HG03432 (cell line): ENCODE data around the gene GPC5.
"Not testable (repeated sequence)": the region's sequence is repeated elsewhere in the genome, so short reads cannot be mapped to it uniquely, and the experiment has no call there.

ENCODE experiments used
- ATAC-seq: cut with Tn5 transposase; IDR thresholded peaks from one replicate; pipeline ENCODE4 v1.9.1; 2021; ENCODE audit warnings: mild to moderate bottlenecking, moderate library complexity; ENCODE audit not compliant: unreplicated experiment

GPC5 gene

DNA sequence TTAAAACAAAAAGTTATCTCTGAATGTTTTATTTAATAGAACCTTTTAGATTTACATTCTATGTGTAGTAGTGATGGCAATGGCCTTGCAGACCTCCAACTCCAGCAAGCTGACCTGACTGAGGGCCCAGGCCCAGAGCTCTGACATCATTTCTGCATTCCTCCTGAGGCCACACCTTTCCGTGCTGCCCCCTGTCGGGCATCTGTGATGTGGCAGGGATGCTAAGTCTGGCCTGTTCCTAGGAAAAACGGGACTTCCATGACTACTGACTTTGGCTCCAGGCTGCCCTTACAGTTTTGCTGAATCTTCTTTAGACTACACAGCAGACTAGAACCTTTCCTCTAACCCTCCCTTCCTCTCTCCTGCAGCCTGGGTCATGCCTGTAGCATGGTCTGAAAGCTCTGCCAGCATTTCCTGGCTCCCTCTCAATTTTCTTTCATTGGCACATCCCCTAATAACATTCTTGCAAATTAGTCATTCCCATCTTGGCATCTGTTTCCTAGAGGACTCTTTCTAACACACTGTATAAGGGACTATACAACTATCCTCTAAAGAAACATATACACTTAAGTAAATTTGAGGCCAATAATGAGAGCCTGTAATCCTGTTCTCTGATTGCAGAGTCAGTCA is 249.1 kb downstream of the GPC5 start:
- no peak for ATAC-seq

- ATAC-seq: no peak
Observed at GRCh38 chr13:91648012-91648411, 249.6 kb downstream of the GPC5 start.

- ATAC-seq: no peak
Observed at GRCh38 chr13:91649456-91649855, 251.0 kb downstream of the GPC5 start.

DNA sequence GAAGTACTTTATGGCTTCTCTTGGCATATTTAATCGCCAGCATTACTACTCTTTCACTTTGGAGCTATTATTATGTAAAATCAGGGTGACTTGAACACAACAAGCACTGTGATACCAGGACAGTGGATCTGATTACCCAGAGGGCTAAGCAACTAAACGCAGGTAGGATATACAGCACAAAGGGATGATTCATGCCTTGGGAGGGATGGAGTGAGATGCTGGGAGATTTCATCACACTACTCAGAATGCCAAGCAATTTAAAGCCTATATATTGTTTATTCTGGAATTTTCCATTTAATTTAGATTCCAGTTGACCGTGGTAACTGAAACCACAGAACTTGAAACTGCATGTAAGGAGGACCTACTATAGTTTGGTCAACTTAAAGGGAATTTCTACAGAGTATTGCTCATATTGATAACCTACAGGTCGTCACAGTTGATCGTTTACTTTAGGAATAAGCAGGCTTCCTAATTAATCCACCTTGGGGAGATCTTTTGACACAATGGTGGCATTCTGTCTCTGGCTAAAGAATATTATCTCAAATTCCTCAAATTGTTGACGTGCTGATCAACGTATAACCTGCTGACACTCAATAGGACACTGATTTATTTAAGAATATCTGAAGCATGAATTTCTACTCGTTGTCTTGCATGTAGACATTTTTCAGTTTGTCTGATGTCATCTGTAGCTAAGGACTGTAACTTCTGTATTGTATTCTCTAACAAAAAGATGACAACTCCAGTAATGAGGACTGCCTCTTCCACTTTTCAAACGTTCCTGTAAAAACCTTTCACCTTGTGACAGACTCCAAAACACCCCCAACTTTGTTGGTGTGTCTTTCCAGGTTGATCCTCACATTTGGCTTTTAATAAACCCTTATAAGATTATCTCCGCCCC is 254.2 kb downstream of the GPC5 start:
- ATAC-seq: no peak

- no peak for ATAC-seq
Observed at GRCh38 chr13:91655731-91656130, 257.3 kb downstream of the GPC5 start.

GRCh38 chr13:91657283-91657682 is 258.9 kb downstream of the GPC5 start:
- ATAC-seq: no peak

DNA sequence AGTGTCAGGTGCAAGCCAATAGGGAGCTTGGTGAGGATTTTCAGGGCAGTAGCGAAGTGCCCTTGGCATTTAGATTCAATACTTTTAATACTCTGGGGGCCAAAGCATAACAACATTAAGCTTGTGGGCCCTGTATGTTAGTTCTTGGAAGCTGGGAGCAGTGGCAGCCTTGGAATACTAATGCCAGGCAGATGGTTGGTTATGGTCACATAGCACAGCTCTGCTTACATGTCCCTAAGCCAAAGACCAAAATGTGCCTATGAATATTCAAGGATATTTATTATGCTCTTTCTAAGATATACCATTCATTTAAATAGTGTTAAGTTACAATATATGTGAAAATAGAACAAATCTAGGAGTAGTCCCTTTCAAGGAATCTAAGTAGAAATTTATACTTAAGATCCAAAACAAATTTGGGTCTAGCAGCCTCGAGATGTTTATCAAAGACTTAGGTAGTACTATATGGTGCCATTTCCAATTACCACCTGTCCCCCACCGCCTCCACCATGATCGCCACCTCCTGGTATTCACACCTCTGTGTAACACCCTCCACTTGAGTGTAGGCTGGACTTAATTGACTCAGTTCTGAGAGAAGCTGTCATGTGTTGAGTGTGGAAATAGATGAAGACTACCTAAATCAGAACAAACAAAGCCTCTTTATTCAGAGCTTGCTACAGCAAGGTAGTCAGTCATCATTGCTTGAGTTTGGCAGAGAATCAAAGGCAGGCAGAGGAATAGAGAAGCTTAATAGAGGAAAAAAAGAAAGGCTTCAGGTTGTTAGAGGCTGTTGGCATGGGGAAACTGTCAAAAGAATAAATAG is 261.0 kb downstream of the GPC5 start:
- peak; percentile 40 for ATAC-seq

- peak; percentile 41 for ATAC-seq
Observed at GRCh38 chr13:91660076-91660415, 261.6 kb downstream of the GPC5 start.

GRCh38 chr13:91661692-91662490 is 263.5 kb downstream of the GPC5 start:
- peak; percentile 72 for ATAC-seq

DNA sequence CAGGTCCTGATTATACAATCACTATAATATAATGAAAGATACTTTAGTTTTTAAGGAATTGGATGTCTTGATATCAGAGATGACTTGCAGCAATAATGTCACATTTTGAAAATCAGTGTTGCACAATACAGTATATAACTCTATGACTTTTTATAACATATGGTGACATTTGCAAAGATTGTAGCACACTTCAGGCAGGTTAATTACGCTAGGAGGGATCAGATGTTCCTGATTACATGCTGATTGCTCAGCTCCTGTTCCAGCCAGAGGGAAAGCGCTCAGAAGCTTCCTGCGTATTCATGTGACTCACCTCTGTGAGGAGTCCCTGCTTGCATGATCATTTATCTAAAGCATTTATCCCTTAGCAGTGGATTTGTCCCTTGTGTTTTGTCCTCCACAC is 265.6 kb downstream of the GPC5 start:
- ATAC-seq: no peak

DNA sequence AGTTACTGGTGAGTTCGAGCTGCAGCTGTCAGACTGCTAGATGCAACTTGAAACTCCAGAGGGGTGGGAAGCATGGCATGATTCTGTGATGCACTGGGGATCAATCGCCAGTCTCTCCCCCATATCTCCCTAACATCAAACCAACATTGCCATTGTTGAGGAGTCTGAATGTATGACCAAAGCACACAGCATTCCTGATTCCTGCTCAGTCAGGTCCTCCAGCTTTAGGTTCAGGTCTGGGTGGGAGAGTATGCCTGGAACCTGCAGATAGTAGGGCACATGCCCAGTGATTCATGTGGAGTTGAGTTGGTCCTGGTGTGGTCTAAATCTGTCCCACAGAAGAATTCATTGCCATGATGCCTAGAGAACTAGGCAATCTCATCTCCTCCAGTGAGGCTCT is 269.1 kb downstream of the GPC5 start:
- no peak for ATAC-seq

- ATAC-seq: no peak
Observed at GRCh38 chr13:91668866-91669495, 270.6 kb downstream of the GPC5 start.

DNA sequence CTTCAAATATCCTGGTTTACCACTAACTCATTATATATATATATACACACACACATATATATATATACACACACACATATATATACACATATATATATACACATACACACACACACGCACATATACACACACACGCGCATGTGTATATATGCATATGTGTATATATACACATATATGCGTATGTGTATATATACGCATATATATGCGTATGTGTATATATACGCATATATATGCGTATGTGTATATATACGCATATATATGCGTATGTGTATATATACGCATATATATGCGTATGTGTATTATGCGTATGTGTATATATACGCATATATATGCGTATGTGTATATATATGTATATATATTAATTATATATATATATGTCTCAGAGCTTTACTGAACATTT is 275.9 kb downstream of the GPC5 start:
- not testable (repeated sequence) for ATAC-seq

GRCh38 chr13:91684746-91685145 is 286.3 kb downstream of the GPC5 start:
- ATAC-seq: no peak

DNA sequence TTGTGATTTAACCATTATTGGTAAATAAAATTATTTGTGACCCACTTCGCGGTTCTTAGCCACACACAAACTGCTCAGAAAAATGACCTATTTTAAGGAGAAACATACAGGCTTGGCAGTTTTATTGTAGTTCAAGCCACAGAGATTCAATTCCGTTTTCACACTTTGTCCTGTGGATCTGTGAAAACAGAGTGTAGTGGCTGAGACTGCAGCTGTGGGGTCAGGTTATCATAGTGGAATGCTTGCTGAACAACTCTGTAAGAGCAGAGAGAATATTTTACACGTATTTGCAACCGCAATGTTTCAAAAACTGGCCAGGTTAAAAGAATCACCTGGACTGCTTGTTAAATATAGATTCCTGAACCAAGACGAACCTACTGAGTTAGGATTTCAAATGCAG is 292.5 kb downstream of the GPC5 start:
- ATAC-seq: no peak

GRCh38 chr13:91693466-91693865 is 295.0 kb downstream of the GPC5 start:
- no peak for ATAC-seq

DNA sequence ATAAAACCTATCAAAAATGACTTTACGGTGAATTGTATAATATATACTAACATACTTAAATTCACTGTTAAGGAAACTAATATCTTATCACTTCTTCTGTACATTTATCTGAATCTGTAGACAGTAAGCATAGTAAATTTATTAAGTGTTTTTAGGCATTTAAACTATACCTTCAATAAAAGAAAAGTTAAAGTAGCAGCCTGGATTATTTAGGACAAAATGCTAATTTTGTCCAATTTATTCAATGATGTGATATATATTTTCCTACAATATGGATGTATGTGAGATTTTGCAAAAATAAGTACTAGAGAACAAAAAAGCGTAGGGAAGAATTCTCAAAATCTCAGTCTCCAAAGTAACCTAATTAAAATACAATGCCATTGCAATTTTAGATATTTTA is 299.9 kb downstream of the GPC5 start:
- no peak for ATAC-seq

GRCh38 chr13:91698767-91699166 is 300.3 kb downstream of the GPC5 start:
- no peak for ATAC-seq

DNA sequence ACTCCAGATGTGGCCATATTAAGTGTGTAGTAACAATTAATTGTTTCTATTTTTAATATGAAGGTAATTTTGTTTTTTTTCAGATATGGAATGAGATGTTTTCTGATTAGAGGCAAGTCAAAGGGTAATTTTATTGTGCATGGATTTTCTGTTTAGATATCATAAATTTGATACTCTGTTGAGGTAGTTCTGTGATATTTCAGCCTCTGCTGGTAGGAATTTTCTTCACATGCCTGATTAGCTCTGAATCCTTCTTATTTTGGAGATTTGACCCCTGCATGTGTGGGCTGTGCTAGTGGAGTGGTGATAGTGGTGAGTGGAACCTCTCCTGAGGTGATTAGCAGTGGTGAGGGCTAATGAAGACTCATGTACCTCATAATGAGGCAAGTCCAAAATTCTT is 301.4 kb downstream of the GPC5 start:
- no peak for ATAC-seq

GRCh38 chr13:91701975-91702374 is 303.6 kb downstream of the GPC5 start:
- no peak for ATAC-seq
